T-cell (primary cell): ENCODE data around the gene CTSW. TPM values are rescaled to one million over a fixed set of nuclear protein-coding genes. Genes with fewer than 3 reads are reported as not detected.
A peak's percentile ranks its signal among the peaks of the same experiment; 100 is the strongest.

Experiments used
- ATAC-seq, 4 experiments: fragments of 200-7000 bp in 3 of 4; fragments of 150-1000 bp in 1 of 4; cut with Tn5 transposase; replicated peaks in 1 of 4; 1 replicate in 3 of 4; 2 replicates in 1 of 4; pipeline ENCODE4 v1.10.0; 2021; ENCODE audit warnings: moderate library complexity in 3 of 4, mild to moderate bottlenecking in 2 of 4, moderate number of reproducible peaks in 1 of 4
- CTCF ChIA-PET, 2 donors: fragments of 300-600 bp; sonication (Branson Sonifier 250); formaldehyde crosslinking; loops; one replicate each; lab custom pipeline; 2022; ENCODE audit warnings: antibody characterized with exemption in 2 of 2; lab: Charles Lee
- POLR2A ChIA-PET, 2 donors: fragments of 300-600 bp; sonication (Branson Sonifier 250); formaldehyde crosslinking; loops; one replicate each; lab custom pipeline; 2022; ENCODE audit warnings: antibody characterized with exemption in 2 of 2; lab: Charles Lee
- DNase-seq, 35 experiments: peaks; one replicate each; pipeline versions ENCODE4 v3.0.0 to v3.0.0-alpha.2; 2013 to 2023
- H3K27ac ChIP-seq: one replicate; pipeline ENCODE4 v1.5.1; 2013; ENCODE audit warnings: low read length
- H3K27me3 ChIP-seq, 2 experiments: replicated peaks in 1 of 2; 1 replicate in 1 of 2; 2 replicates in 1 of 2; pipeline versions ENCODE4 v1.6.1 to v1.7.0; 2013; ENCODE audit warnings: low read length in 1 of 2, mixed read lengths in 1 of 2; ENCODE audit not compliant: control insufficient read depth in 2 of 2, insufficient read depth in 2 of 2; ENCODE audit errors: extremely low read depth in 1 of 2
- H3K36me3 ChIP-seq, 2 donors: 1 replicate in 1 of 2; 2 replicates in 1 of 2; pipeline versions ENCODE4 v1.6.1 to v1.7.0; 2013; ENCODE audit warnings: low read length in 1 of 2; ENCODE audit not compliant: control insufficient read depth in 2 of 2, insufficient read depth in 1 of 2; ENCODE audit errors: extremely low read depth in 1 of 2
- H3K4me1 ChIP-seq, 2 experiments: 1 replicate in 1 of 2; 2 replicates in 1 of 2; pipeline versions ENCODE4 v1.6.1 to v1.7.0; 2013; ENCODE audit warnings: low read length in 2 of 2, mixed read lengths in 1 of 2; ENCODE audit not compliant: insufficient read depth in 2 of 2, control insufficient read depth in 1 of 2; ENCODE audit errors: extremely low read depth in 1 of 2
- H3K4me3 ChIP-seq, 2 donors: 1 replicate in 1 of 2; 2 replicates in 1 of 2; pipeline versions ENCODE4 v1.5.1 to v1.7.0; 2013; ENCODE audit warnings: mild to moderate bottlenecking in 2 of 2, low read length in 1 of 2, moderate library complexity in 1 of 2; ENCODE audit not compliant: control insufficient read depth in 1 of 2; ENCODE audit errors: extremely low read depth in 1 of 2
- H3K9me3 ChIP-seq: 2 replicates; pipeline ENCODE4 v1.7.0; 2013
- H3K27ac Mint-ChIP-seq, 2 donors: one replicate each; pipeline ENCODE4 v1.8.0; 2020 to 2021; ENCODE audit warnings: mild to moderate bottlenecking in 2 of 2, mixed read lengths in 2 of 2
- H3K27me3 Mint-ChIP-seq, 2 donors: one replicate each; pipeline ENCODE4 v1.8.0; 2021 to 2022; ENCODE audit warnings: mixed read lengths in 2 of 2
- H3K36me3 Mint-ChIP-seq: one replicate; pipeline ENCODE4 v1.8.0; 2021; ENCODE audit warnings: mixed read lengths
- H3K4me1 Mint-ChIP-seq, 3 donors: one replicate each; pipeline ENCODE4 v1.8.0; 2020 to 2022; ENCODE audit warnings: mixed read lengths in 3 of 3, mild to moderate bottlenecking in 1 of 3
- H3K4me3 Mint-ChIP-seq, 3 donors: one replicate each; pipeline ENCODE4 v1.8.0; 2020 to 2022; ENCODE audit warnings: mild to moderate bottlenecking in 3 of 3, mixed read lengths in 3 of 3, moderate library complexity in 3 of 3
- H3K9me3 Mint-ChIP-seq, 3 donors: one replicate each; pipeline ENCODE4 v1.8.0; 2020 to 2022; ENCODE audit warnings: mixed read lengths in 3 of 3
- WGBS: methylation state at CpG from one replicate; pipeline ENCODE4 v1.1.5; 2013; ENCODE audit warnings: missing lambda C conversion rate; ENCODE audit not compliant: insufficient coverage; 5-methylcytosine and 5-hydroxymethylcytosine counted together
- total RNA-seq, 35 experiments: library from RNA in 6 of 35; stranded (reverse) in 6 of 35; fragments of 120-200 nt in 1 of 35; gene quantifications; one replicate each; pipeline versions ENCODE4 v1.2.1 to v1.2.4 and lab custom pipeline; 2013 to 2026

CTSW gene
- total RNA-seq, 5 donors from 2014 or later (not counting 1 experiment from before 2014, with no cell fraction given) = 45.3 to 127 (median 66.4) TPM

- Mint-ChIP-seq H3K9me3 (no peaks in the 10 kb centered on the region), H3K4me1 (peaks cover 55 to 64% (median 62%) of the 10 kb centered on the region in 3 donors), H3K27ac (peak overlapping the region; percentile 95 to 97), H3K4me3 (peak overlapping the region; percentile 92 to 97 (median 97)), H3K36me3 (peaks cover 37% of the 10 kb centered on the region), H3K27me3 (no peaks in the 10 kb centered on the region)
- no peak for ATAC-seq
- H3K9me3 ChIP-seq = no peaks in the 10 kb centered on the region
- WGBS = 2% methylated on average over 3 of the region's 10 CpGs
- peaks cover 22 to 83% of the 10 kb centered on the region in 2 experiments for H3K4me1 ChIP-seq
- peak overlapping the region; percentile 83 for H3K27ac ChIP-seq
- POLR2A ChIA-PET = interaction anchor here (0.6 to 2.6 kb wide), 8 partner anchors 11 to 493 kb away, joined by 3 to 20 read pairs (median 6); partner anchors contain the start of genes CCDC85B (in 1 of the 2) and PCNX3 (in 1 of the 2)
- H3K4me3 ChIP-seq = peak overlapping the region; percentile 90 to 93
- CTCF ChIA-PET = interaction anchor here in 1 of 2 donors (0.6 to 3.6 kb wide), 5 partner anchors 11 to 248 kb away, joined by 3 to 167 read pairs (median 4); partner anchors contain the start of genes CCDC85B, FIBP and PCNX3
- peaks cover 14 to 50% of the 10 kb centered on the region in 2 donors for H3K36me3 ChIP-seq
- H3K27me3 ChIP-seq = no peaks in the 10 kb centered on the region
- DNase-seq = no peak
These were observed 21.0 kb upstream of the CTSW start for GRCh38 chr11:65858681-65859087.

GRCh38 chr11:65859095-65859811 lies 20.4 kb upstream of the CTSW start:
- Mint-ChIP-seq H3K4me1 (peaks cover 49 to 58% (median 56%) of the 10 kb centered on the region in 3 donors), H3K36me3 (peaks cover 35% of the 10 kb centered on the region), H3K4me3 (peak overlapping the region; percentile 92 to 97 (median 97)), H3K9me3 (no peaks in the 10 kb centered on the region), H3K27ac (peak overlapping the region; percentile 95 to 97), H3K27me3 (no peaks in the 10 kb centered on the region)
- under 1% methylated on average over 45 of the region's 46 CpGs for WGBS
- Histone ChIP-seq H3K27ac (peak overlapping the region; percentile 83), H3K4me1 (peaks cover 22 to 78% of the 10 kb centered on the region in 2 experiments), H3K36me3 (peaks cover 19 to 50% of the 10 kb centered on the region in 2 donors), H3K9me3 (no peaks in the 10 kb centered on the region), H3K27me3 (no peaks in the 10 kb centered on the region), H3K4me3 (peak overlapping the region; percentile 90 to 93)
- DNase-seq (peak; percentile 89 to 98 (median 95)), ATAC-seq (peak; percentile 59 to 64 (median 62))
- ChIA-PET CTCF (interaction anchor here (0.5 to 3.6 kb wide), 27 partner anchors 9 to 526 kb away, joined by 3 to 167 read pairs (median 5); partner anchors contain the start of genes AP5B1 (in 1 of the 2), BANF1 (in 1 of the 2), C11orf68 (in 1 of the 2) and CCDC85B (in 1 of the 2)), POLR2A (interaction anchor here (0.6 to 2.6 kb wide), 5 partner anchors 10 to 359 kb away, joined by 3 to 20 read pairs (median 6); partner anchors contain the start of genes CCDC85B (in 1 of the 2) and PCNX3 (in 1 of the 2))

GRCh38 chr11:65859812-65860277 lies 19.8 kb upstream of the CTSW start:
- H3K27me3 ChIP-seq = no peaks in the 10 kb centered on the region
- H3K36me3 ChIP-seq = peaks cover 17 to 50% of the 10 kb centered on the region in 2 donors
- CTCF ChIA-PET = interaction anchor here (0.5 to 3.6 kb wide), 29 partner anchors 9 to 526 kb away, joined by 3 to 167 read pairs (median 5); partner anchors contain the start of genes AP5B1 (in 1 of the 2), BANF1 (in 1 of the 2), C11orf68 (in 1 of the 2) and CCDC85B (in 1 of the 2)
- peak overlapping the region; percentile 95 to 97 for H3K27ac Mint-ChIP-seq
- no peaks in the 10 kb centered on the region for H3K27me3 Mint-ChIP-seq
- ATAC-seq = peak in 2 of 4 experiments; percentile 0 to 4
- H3K9me3 ChIP-seq = no peaks in the 10 kb centered on the region
- peaks cover 22 to 72% of the 10 kb centered on the region in 2 experiments for H3K4me1 ChIP-seq
- H3K27ac ChIP-seq = peak overlapping the region; percentile 83
- H3K4me1 Mint-ChIP-seq = peaks cover 43 to 53% (median 50%) of the 10 kb centered on the region in 3 donors
- POLR2A ChIA-PET = interaction anchor here (0.6 to 2.6 kb wide), 5 partner anchors 10 to 359 kb away, joined by 3 to 20 read pairs (median 6); partner anchors contain the start of genes CCDC85B (in 1 of the 2), FIBP (in 1 of the 2) and PCNX3 (in 1 of the 2)
- peak overlapping the region; percentile 92 to 97 (median 97) for H3K4me3 Mint-ChIP-seq
- H3K9me3 Mint-ChIP-seq = no peaks in the 10 kb centered on the region
- H3K4me3 ChIP-seq = peak overlapping the region; percentile 90 to 93
- H3K36me3 Mint-ChIP-seq = peaks cover 29% of the 10 kb centered on the region
- whole genome bisulfite sequencing = 0% methylated on average over 16 of the region's 16 CpGs
- DNase-seq = peak in 7 of 35 experiments; percentile 14 to 48 (median 16)

GRCh38 chr11:65860278-65861164 lies 19.1 kb upstream of the CTSW start, which contains the start of gene MUS81:
TSS of gene MUS81 (plus strand) at chr11:65860433. CDS start at chr11:65860754, 321 bp downstream.
- DNase-seq (peak; percentile 90 to 98 (median 95)), ATAC-seq (peak; percentile 43 to 46 (median 44))
- peaks cover 17 to 50% of the 10 kb centered on the region in 2 donors for H3K36me3 ChIP-seq
- H3K27me3 ChIP-seq = no peaks in the 10 kb centered on the region
- peak within 1 kb of the TSS; percentile 95 to 97 for H3K27ac Mint-ChIP-seq
- no peaks in the 10 kb centered on the region for H3K9me3 ChIP-seq
- H3K27me3 Mint-ChIP-seq = no peaks in the 10 kb centered on the region
- POLR2A ChIA-PET = interaction anchor here (0.6 to 2.6 kb wide), 4 partner anchors 12 to 245 kb away, joined by 4 to 20 read pairs (median 6); partner anchors contain the start of genes CCDC85B (in 1 of the 2), FIBP (in 1 of the 2) and PCNX3 (in 1 of the 2)
- peak within 1 kb of the TSS; percentile 83 for H3K27ac ChIP-seq
- peaks cover 41 to 49% (median 46%) of the 10 kb centered on the region in 3 donors for H3K4me1 Mint-ChIP-seq
- CTCF ChIA-PET = interaction anchor here (0.5 to 3.6 kb wide), 26 partner anchors 8 to 527 kb away, joined by 3 to 167 read pairs (median 5); partner anchors contain the start of genes AP5B1 (in 1 of the 2), BANF1 (in 1 of the 2), CCDC85B (in 1 of the 2) and DPF2 (in 1 of the 2)
- H3K9me3 Mint-ChIP-seq = no peaks in the 10 kb centered on the region
- peaks cover 29% of the 10 kb centered on the region for H3K36me3 Mint-ChIP-seq
- H3K4me3 ChIP-seq = peak within 1 kb of the TSS; percentile 90 to 93
- WGBS = under 1% methylated on average over 77 of the region's 78 CpGs
- peak within 1 kb of the TSS; percentile 92 to 97 (median 97) for H3K4me3 Mint-ChIP-seq
- peaks cover 21 to 65% of the 10 kb centered on the region in 2 experiments for H3K4me1 ChIP-seq

GRCh38 chr11:65861165-65861505 lies 18.5 kb upstream of the CTSW start:
- H3K36me3 Mint-ChIP-seq = peaks cover 23% of the 10 kb centered on the region
- H3K4me1 ChIP-seq = peaks cover 15 to 59% of the 10 kb centered on the region in 2 experiments

More at GRCh38 chr11:65861165-65861505, 18.5 kb upstream of the CTSW start:
- H3K4me3 Mint-ChIP-seq = peak overlapping the region; percentile 92 to 97 (median 97)
- H3K9me3 ChIP-seq = no peaks in the 10 kb centered on the region
- H3K27ac ChIP-seq = peak overlapping the region; percentile 83
- H3K36me3 ChIP-seq = peaks cover 22 to 49% of the 10 kb centered on the region in 2 donors
- no peaks in the 10 kb centered on the region for H3K27me3 ChIP-seq
- H3K4me1 Mint-ChIP-seq = peaks cover 37 to 43% (median 40%) of the 10 kb centered on the region in 3 donors
- H3K27me3 Mint-ChIP-seq = no peaks in the 10 kb centered on the region
- peak overlapping the region; percentile 90 to 93 for H3K4me3 ChIP-seq
- DNase-seq (no peak), ATAC-seq (no peak)
- WGBS = 16% methylated on average over 10 of the region's 14 CpGs
- peak overlapping the region; percentile 86 to 93 for H3K27ac Mint-ChIP-seq
- POLR2A ChIA-PET = interaction anchor here in 1 of 2 donors (0.6 kb wide), 1 partner anchor 11 kb away, joined by 4 read pairs; no protein-coding TSS in a partner anchor
- CTCF ChIA-PET = interaction anchor here in 1 of 2 donors (2.0 to 3.6 kb wide), 2 partner anchors 12 to 26 kb away, joined by 8 to 167 read pairs; partner anchors contain the start of genes CCDC85B and FIBP
- no peaks in the 10 kb centered on the region for H3K9me3 Mint-ChIP-seq
